ENCODE results near the gene SUCLA2.

DNA sequence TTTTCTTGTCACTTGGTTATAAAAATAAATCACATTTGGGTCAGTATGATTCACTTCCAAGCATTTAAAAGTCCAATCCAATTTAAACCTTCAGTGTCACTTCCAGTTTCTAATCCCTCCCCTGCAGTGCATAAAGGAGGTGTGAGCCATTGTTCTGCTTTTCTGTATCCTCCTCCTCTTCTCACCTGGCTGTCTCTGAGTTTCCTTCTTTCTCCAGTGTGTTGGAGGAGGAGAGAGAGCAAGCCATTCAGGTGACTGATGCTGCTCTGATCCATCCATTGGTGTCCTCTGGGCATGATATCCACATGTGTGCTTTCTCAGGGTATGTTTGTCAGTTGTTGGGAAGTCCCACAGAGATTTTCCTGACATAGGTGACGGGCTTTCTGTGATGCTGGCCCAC is 37.7 kb upstream of the SUCLA2 start:
- TF ChIP-seq POLR2A (IDR thresholded peaks at IDR 0.05; ENCODE audit: low read length) (no peak), GATA1 (IDR thresholded peaks at IDR 0.05; ENCODE audit: low read depth, low read length) (no peak)
